ENCODE data around the gene PITHD1.
"Not testable (repeated sequence)": the region's sequence is repeated elsewhere in the genome, so short reads cannot be mapped to it uniquely, and the experiment has no call there.

The PITHD1 gene, protein sequence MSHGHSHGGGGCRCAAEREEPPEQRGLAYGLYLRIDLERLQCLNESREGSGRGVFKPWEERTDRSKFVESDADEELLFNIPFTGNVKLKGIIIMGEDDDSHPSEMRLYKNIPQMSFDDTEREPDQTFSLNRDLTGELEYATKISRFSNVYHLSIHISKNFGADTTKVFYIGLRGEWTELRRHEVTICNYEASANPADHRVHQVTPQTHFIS

GRCh38 chr1:23777979-23778814, at the start of gene PITHD1:
TSS of gene PITHD1 (plus strand) at chr1:23778418. CDS start at chr1:23778516, 98 bp downstream.
- peak; percentile 86 for ATAC-seq
- no peak for TF ChIP-seq ARNTL (CRISPR knock-in tag; IDR thresholded peaks at IDR 0.05; ENCODE audit: borderline replicate concordance, low read depth)
- TF ChIP-seq ESRRG (CRISPR knock-in tag; IDR thresholded peaks at IDR 0.05) = no peak
- TF ChIP-seq GLIS3 (CRISPR knock-in tag; IDR thresholded peaks at IDR 0.05) = no peak
- TF ChIP-seq TOX (CRISPR knock-in tag; IDR thresholded peaks at IDR 0.05; ENCODE audit: borderline replicate concordance) = no peak
- TF ChIP-seq, protein P1, sequence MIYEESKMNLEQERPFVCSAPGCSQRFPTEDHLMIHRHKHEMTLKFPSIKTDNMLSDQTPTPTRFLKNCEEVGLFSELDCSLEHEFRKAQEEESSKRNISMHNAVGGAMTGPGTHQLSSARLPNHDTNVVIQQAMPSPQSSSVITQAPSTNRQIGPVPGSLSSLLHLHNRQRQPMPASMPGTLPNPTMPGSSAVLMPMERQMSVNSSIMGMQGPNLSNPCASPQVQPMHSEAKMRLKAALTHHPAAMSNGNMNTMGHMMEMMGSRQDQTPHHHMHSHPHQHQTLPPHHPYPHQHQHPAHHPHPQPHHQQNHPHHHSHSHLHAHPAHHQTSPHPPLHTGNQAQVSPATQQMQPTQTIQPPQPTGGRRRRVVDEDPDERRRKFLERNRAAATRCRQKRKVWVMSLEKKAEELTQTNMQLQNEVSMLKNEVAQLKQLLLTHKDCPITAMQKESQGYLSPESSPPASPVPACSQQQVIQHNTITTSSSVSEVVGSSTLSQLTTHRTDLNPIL (CRISPR knock-in tag; IDR thresholded peaks at IDR 0.05; ENCODE audit: low read depth) = no peak
- no peak for TF ChIP-seq CSRNP3 (CRISPR knock-in tag; IDR thresholded peaks at IDR 0.05)
- no peak for TF ChIP-seq ISL1 (CRISPR knock-in tag; IDR thresholded peaks at IDR 0.05)
- TF ChIP-seq PPARA (CRISPR knock-in tag; IDR thresholded peaks at IDR 0.05; ENCODE audit: borderline replicate concordance) = no peak
- no peak for TF ChIP-seq SNAI2 (CRISPR knock-in tag; IDR thresholded peaks at IDR 0.05)
- TF ChIP-seq, protein P2, sequence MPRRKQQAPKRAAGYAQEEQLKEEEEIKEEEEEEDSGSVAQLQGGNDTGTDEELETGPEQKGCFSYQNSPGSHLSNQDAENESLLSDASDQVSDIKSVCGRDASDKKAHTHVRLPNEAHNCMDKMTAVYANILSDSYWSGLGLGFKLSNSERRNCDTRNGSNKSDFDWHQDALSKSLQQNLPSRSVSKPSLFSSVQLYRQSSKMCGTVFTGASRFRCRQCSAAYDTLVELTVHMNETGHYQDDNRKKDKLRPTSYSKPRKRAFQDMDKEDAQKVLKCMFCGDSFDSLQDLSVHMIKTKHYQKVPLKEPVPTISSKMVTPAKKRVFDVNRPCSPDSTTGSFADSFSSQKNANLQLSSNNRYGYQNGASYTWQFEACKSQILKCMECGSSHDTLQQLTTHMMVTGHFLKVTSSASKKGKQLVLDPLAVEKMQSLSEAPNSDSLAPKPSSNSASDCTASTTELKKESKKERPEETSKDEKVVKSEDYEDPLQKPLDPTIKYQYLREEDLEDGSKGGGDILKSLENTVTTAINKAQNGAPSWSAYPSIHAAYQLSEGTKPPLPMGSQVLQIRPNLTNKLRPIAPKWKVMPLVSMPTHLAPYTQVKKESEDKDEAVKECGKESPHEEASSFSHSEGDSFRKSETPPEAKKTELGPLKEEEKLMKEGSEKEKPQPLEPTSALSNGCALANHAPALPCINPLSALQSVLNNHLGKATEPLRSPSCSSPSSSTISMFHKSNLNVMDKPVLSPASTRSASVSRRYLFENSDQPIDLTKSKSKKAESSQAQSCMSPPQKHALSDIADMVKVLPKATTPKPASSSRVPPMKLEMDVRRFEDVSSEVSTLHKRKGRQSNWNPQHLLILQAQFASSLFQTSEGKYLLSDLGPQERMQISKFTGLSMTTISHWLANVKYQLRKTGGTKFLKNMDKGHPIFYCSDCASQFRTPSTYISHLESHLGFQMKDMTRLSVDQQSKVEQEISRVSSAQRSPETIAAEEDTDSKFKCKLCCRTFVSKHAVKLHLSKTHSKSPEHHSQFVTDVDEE (CRISPR knock-in tag; IDR thresholded peaks at IDR 0.05) = no peak
- TF ChIP-seq, protein P3, sequence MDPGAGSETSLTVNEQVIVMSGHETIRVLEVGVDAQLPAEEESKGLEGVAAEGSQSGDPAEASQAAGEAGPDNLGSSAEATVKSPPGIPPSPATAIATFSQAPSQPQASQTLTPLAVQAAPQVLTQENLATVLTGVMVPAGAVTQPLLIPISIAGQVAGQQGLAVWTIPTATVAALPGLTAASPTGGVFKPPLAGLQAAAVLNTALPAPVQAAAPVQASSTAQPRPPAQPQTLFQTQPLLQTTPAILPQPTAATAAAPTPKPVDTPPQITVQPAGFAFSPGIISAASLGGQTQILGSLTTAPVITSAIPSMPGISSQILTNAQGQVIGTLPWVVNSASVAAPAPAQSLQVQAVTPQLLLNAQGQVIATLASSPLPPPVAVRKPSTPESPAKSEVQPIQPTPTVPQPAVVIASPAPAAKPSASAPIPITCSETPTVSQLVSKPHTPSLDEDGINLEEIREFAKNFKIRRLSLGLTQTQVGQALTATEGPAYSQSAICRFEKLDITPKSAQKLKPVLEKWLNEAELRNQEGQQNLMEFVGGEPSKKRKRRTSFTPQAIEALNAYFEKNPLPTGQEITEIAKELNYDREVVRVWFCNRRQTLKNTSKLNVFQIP (CRISPR knock-in tag; IDR thresholded peaks at IDR 0.05; ENCODE audit: borderline replicate concordance, low read depth) = no peak
- TF ChIP-seq ZFP3 (CRISPR knock-in tag; IDR thresholded peaks at IDR 0.05) = no peak
- TF ChIP-seq RARB (CRISPR knock-in tag; IDR thresholded peaks at IDR 0.05) = no peak
- TF ChIP-seq, protein P4, sequence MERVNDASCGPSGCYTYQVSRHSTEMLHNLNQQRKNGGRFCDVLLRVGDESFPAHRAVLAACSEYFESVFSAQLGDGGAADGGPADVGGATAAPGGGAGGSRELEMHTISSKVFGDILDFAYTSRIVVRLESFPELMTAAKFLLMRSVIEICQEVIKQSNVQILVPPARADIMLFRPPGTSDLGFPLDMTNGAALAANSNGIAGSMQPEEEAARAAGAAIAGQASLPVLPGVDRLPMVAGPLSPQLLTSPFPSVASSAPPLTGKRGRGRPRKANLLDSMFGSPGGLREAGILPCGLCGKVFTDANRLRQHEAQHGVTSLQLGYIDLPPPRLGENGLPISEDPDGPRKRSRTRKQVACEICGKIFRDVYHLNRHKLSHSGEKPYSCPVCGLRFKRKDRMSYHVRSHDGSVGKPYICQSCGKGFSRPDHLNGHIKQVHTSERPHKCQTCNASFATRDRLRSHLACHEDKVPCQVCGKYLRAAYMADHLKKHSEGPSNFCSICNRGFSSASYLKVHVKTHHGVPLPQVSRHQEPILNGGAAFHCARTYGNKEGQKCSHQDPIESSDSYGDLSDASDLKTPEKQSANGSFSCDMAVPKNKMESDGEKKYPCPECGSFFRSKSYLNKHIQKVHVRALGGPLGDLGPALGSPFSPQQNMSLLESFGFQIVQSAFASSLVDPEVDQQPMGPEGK (CRISPR knock-in tag; IDR thresholded peaks at IDR 0.05; ENCODE audit: borderline replicate concordance) = no peak
- no peak for TF ChIP-seq ZC3H10 (CRISPR knock-in tag; IDR thresholded peaks at IDR 0.05)

DNA sequence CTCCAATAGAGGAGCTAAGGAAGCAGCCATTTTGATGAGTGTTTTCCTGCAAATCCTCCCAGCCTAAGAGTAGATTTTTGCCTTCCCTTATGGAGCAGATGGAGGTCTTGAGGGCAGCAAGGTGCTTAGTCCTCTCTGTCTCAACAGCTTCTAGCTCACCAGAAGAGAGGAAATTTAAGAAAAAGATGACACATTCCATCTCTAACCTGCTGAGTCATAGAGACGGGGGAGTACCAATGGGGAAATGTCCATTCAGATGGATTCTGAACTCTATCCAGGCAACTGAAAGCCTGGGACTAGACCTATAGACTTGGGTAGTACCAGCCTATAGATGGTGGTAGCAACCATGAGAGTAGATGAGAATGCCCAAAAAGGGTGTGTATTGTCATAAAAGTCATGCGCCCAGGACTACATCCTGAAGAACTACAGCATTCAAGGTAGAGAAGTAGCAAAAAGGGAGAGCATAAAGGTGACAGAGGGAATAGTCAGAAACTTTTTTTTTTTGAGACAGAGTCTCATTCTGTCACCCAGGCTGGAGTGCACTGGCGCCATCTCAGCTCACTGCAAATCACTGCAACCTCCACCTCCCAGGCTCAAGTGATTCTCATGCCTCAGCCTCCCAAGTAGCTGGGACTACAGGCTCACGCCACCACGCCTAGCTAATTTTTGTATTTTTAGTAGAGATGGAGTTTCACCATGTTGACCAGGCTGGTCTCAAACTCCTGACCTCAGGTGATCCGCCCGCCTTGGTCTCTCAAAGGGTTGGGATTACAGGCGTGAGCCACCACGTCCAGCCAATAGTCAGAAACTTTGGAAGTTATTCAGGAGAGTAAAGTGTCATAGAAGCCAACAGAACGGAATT, 45.6 kb upstream of the PITHD1 start:
- TF ChIP-seq ISL1 (CRISPR knock-in tag; IDR thresholded peaks at IDR 0.05) (no peak), ZFP30 (CRISPR knock-in tag; IDR thresholded peaks at IDR 0.05) (no peak), CSDC2 (CRISPR knock-in tag; IDR thresholded peaks at IDR 0.05) (no peak), BACH2 (CRISPR knock-in tag; IDR thresholded peaks at IDR 0.05; ENCODE audit: borderline replicate concordance) (no peak), ARNTL (CRISPR knock-in tag; IDR thresholded peaks at IDR 0.05; ENCODE audit: borderline replicate concordance, low read depth) (no peak), RARB (CRISPR knock-in tag; IDR thresholded peaks at IDR 0.05) (no peak)
- TF ChIP-seq, protein P3 (CRISPR knock-in tag; IDR thresholded peaks at IDR 0.05; ENCODE audit: borderline replicate concordance, low read depth) = no peak
- TF ChIP-seq, protein P1 (CRISPR knock-in tag; IDR thresholded peaks at IDR 0.05; ENCODE audit: low read depth) = no peak
- TF ChIP-seq, protein P4 (CRISPR knock-in tag; IDR thresholded peaks at IDR 0.05; ENCODE audit: borderline replicate concordance) = no peak
- peak; percentile 31; the same call in 2 of the 3 replicates for ATAC-seq

DNA sequence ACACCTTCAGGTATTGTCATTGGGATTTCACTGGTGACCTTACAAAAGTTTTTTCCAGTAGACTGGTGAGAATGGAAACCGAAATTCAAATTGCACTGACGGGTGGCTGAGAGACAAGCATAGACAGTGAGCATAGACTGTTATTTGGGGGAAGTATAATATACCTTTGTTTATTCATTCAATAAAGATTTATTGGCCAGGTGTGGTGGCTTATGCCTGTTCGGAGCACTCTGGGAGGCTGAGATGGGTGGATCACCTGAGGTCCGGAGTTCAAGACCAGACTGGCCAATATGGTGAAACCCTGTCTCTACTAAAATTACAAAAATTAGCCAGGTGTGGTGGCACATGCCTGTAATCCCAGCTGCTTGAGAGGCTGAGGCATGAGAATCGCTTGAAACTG, 44.9 kb upstream of the PITHD1 start:
- not testable (repeated sequence) for ATAC-seq

All from SK-N-SH treated with all-trans-retinoic acid at 6 μM for 48 hours (cell line).